Hematopoietic multipotent progenitor cell treated with erythropoietin and hydrocortisone succinate and interleukin-3 and kit ligand, for 6 days (in vitro differentiated cells): ENCODE data around the gene BOK.

Experiments used
- DNase-seq: peaks from one replicate; pipeline ENCODE4 v3.0.0-alpha.2; 2015

Gene BOK

DNA sequence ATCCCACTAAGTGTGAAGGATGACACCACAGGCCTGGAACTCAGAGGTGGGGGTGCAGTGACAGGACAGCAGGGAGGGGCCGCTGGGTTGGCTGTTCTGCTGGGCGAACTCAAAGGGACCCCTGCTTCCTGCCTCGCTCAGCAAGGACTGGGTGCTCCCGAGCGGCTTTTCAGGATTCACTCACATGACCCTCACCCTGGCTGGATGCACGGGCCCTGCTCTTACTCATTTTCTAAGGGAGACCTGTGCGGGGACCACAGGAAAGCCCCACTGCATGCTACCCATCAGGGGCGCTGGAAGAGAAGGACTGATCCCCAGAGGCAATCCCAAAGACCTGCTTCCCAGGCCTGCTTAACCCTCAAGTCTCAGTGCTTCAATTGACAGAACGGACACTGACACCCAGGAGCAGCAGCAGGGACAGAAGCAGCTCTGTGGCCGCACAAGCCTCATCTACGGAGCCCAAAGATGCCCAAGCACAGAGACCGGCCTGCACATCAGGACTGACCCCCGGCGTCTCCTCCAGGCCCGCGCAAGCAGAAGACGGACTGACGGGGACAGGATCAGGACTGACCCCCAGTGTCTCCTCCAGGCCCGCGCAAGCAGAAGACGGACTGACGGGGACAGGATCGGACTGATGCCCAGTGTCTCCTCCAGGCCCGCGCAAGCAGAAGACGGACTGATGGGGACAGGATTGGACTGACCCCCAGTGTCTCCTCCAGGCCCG, 48.8 kb downstream of the BOK start:
- DNase-seq, result no peak

DNA sequence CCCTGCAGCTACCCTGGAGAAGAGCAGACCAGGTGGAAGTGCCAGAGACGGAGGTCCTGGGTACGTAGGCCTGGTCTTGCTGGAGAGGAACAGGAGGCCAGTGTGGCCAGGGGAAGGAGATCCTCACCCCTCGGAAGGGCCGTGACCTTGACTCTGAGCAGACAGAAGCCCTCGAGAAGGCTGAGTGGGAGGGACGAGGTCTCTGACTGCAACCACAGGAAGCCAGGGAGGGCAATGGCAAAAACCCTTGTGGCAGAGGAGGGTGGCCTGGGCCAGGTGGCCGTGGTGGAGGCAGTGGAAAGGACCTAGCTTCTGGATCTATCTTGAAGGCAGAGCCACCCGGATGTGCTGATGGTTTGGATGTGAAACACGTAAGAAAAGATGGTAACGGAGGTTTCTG, 50.3 kb downstream of the BOK start:
- DNase-seq, result peak; percentile 14

DNA sequence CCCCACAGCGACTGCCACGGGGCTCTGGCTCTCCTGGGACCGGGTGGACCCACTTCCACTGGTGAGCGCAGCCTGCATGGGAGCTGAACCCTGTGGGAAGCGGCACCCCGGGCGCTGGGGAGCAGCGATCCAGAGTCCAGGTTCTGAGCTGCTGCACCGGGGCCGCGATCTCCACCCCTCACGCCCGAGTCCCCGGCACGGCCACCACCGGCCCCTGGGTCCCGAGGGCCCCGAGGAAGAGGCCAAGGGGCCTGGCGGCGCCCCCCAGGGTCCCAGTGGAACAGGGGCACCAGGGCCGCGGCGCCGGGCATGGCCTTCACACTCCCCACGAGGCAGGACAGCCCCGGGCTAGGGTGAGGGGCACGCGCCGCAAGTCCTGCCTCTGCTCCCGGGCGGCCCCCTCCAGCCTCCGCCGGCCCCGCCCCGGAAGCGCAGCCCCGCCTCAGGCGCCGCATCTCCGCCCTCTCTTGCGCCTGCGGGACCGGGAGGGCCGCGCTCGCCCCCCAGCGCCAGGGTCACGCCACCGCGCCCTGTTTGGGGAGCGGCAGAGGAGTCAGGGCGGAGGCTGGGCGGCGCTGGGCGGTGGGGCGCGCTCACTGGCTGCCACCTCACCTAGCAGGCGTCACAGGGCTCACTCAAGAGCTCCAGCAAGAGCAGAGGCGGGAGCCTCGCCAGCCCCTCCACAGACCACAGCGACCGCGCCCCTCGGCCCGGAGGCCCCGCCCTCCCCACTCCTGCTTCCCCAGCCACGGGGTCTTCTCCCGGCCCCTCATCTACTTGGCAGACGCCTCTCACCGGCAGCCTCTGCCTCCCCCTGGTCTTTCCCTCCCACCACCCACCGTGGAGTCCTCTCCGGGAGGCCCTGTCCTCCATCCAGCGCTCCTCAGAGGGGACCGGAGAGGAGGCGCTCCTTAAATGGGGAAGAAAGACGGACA, 51.6 kb downstream of the BOK start:
- peak; percentile 96 for DNase-seq

DNA sequence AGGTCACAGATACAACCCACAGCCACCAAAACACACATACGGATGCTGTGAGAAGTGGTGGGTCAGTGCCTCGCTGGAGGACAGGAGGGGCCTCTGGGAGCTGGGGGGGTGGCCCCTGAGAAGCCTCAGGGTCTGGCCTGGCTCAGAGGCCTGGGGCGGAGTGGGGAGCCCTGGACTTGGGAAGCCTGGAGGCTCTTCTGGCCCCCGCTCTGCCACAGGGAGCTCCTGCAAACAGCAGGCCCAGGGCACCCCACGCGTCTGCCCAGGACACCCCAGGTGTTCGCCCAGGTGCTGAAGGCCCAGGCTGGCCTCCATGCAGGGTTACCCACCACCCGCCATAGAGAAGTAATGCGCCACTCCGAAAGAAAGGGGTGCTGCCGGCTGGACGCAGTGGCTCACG, 52.5 kb downstream of the BOK start:
- DNase-seq, result no peak

DNA sequence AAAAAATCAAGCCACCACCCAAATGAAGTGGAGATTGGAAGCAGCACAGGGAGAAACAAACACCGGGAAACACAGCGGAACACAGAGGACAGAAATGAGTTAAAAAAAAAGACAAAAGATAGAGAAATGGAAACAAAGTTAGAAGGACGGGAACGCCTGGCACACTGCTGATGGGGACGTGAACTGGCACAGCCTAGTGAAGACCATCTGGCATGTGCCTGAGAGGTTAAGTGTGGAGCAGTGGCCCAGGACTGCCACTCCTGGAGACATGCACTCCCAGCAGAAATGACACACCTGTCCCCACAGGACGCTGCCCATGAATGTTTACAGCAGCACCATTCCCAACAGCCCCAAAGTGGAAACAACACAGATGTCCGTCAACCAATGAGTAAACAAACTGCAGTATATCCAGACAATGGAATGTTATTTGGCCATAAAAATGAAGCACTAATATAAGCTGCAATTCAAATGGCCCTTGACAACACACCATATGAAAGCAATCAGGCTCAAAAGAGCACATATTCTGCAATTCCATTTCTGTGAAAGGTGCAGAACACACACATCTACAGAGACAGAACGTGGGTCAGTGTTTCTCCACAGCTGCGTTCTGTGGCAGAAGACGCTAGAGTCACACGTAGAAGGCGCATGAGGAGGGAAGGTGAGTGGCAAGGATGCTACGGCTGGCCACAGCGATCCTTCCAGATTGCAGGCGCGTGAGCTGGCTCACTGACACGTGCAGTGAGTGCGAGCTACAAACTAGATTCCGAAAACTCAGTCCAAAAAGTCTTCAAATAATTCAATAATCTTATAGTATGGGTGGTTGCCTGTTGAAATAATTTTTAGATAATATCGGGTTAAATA, 53.8 kb downstream of the BOK start:
- no peak for DNase-seq

DNA sequence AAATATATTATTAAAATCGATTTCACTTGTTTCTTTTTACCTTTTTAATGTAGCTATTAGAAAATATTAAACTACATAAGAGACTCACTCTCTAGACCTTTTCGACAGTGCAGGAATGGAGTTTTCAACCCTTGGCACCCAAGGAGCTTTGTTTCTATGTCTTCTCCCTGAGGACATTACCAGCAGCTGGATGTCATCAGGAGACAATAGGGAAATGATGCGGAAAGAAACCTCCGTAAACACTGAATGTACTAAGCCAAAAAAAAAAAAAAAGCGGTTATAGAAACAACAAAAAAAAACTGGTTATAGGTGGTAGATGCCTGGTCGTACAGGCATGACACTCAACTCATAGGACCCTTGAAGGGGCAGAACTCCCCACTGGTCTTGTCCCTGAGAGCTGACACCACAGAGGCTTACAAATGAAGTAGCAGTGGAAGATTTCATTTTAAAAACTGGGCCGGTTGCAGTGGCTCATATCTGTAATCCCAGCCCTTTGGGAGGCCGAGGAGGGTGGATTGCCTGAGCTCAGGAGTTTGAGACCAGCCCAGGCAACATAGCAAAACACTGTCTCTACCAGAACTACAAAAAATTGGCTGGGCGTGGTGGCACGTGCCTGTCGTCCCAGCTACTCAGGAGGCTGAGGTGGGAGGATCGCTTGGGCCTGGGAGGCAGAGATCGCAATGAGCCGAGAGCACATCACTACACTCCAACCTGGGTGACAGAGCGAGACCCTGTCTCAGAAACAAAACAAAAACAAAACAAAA, 54.7 kb downstream of the BOK start:
- DNase-seq, result no peak

DNA sequence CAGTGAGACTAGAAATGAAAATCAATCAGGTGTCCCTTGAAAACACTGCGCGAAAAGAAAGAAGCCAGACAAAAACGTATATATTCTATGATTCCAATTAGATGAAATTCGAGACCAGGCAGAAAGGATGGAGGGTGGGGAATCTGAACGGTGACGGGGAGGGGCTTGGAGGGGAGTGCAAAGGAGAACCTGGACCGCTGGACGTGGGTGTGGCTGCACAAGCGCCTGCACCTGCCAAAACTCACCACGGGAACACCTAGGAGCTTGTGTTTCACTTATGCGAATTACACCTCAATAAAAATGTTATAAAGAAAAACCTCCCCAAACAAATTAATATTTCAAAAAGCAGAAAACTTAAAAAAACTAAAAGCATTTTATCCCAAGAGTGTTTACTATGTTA, 56.5 kb downstream of the BOK start:
- DNase-seq, result no peak

DNA sequence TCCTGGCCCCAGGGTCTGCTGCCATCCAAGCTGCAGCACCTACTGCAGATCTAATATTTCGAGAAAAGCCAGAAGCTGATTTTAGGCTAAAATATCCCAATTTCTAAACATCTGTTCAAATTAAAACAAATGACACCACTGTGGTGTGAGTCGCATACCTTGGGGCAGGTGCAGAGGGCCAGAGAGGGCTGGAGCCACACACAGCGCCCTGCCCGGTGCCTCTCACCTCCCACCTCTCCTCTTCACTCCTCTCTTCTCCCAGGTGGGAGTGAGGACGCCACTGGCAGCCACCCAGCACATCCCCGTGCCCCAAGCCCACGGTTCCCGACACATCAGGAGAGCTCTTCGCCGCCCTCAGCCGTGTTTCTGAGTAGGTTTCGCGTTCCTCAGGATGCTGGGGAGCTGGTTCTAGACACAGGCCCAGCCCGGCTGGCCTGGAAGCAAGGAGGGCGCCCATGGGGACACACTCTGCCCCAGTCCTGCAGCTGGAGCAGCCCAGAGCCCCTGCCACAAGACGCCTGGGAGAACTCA, 57.0 kb downstream of the BOK start:
- no peak for DNase-seq

DNA sequence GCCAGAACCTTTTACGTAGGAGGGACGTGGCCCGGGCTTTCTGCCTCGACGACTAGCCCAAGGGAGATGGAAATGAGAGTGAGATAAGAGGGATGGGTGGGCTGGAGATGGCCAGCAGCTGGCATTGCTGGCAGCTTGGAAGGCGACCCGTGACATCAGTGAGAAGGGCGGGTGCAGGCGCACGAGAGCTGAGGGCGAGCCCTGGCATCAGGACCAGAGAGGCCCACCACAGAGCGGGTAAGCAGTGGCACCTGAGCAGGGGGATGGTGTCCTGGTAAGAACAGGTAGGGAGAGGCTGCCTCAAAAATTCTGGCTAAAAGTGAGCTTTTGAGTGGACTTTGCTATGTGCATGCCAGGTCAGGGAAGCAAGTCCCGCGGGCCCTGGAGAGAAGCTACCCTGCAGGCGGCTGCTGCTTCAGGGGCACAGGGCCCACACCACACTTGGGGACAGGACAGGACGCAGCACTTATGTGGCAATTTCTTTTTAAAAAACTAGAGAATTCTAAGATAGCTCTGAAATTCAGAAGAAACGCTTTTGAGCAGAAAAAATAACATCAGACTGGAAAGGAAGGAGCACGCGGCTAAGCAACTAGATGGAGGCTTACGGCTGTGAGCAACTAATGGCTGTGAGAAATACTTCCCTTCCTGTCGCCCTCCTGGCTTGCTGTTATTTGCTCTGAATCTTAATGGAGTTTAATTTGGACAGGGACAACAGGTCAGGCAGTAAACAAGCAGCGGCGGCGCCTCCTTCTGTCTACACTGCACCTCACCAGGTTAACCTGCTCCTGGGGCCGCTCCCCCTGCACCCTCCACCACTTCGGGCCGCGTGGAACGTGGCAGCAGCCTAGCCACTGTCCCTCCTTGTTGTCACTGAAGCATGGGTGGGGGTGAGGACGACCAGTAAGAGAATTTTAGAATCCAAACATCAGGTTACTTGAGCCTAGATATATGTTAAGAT, 57.9 kb downstream of the BOK start:
- no peak for DNase-seq

DNA sequence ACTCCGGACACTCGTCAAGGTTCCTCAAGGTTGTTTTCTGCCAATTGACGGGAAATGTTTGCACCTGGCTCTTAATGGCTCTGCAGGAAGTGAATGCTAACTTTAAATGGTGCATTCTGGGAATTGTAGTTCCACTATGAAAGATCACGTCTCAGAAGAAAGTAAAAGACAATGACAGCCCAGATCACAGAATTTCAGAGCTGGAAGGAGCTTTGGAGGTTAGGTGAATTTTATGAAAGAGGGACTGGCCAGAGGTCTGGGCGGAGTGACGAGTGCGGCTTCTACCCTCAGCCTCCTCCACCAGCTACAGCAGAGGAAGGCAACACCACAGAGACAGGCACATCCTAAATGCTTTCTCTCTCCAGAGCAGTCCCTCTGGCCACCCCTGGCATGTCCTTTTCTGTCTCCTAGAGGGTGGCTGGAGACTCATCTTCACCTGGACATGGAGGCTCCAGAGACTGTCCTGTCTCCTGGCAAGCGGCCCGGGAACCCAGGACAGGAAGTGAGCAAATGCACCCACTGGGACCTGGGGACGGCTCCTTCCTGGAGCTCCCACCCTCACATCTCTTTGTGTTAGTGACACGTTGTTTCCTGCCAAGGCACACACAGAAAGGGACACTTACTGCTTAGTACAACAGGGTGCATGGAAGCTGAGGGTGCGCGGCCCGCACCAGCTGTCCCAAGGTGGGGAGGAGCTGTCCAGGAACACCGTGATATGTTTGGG, 59.0 kb downstream of the BOK start:
- DNase-seq, result peak; percentile 62

DNA sequence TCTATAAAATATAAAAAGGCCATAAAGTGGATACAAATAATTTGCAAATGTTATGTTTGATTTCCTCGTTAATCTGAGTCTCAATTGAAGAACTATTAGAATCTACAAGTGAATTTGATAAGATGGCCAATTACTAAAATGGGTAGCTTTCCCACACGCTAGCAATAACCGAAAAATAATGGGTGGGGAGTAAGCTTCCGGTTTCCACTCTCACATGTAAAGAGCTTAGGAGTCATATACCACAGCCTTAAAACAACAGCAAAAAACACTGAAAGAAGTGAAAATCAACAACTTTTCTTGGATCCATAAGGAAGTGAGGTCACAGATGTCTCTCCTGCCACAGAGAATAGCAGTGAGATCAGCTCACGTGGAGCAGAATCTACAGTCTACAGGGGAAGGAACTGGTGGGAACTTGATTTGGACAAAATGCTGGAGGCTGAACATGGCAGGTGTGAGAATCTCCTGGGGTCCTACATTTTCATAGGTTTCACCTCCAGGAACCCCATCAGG, 59.8 kb downstream of the BOK start:
- DNase-seq, result no peak

DNA sequence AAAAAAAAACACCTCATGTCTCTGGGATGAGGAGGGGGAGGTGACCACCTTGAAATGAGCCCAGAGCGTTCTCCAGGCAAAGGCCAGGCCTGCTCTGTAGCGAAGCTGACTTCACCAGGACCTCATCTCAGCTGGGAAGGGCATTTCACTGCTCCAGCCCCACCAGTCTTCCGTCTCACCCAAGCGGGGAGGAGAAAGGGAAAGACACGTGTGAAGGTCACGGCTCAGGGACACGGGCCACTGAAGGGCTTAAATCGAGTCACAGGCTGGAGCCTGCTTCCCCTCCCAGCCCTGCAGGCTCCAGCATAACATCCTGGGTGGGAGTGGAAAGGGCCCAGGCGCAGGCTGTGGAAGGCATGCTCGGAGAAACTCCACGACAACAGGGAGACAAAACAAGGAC, 60.3 kb downstream of the BOK start:
- no peak for DNase-seq

DNA sequence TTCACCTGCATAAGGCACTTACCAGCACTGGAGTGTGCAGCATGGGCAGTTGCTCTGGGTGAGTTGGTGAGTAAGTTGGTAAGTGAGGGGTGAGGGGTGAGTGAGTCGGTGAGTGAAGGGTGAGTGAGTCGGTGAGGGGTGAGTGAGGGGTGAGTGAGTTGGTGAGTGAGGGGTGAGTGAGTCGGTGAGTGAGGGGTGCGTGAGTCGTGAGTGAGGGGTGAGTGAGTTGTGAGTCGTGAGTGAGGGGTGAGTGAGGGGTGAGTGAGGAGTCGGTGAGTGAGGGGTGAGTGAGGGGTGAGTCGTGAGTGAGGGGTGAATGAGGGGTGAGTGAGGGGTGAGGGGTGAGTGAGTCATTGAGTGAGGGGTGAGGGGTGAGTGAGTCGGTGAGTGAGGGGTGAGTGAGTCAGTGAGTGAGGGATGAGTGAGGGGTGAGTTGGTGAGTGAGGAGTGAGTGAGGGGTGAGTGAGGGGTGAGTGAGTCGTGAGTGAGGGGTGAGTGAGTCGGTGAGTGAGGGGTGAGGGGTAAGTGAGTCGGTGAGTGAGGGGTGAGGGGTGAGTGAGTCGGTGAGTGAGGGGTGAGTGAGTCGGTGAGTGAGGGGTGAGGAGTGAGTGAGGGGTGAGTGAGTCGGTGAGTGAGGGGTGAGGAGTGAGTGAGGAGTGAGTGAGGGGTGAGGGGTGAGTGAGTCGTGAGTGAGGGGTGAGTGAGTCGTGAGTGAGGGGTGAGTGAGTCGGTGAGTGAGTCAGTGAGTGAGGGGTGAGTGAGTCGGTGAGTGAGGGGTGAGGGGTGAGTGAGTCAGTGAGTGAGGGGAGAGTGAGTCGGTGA, 61.3 kb downstream of the BOK start:
- no peak for DNase-seq

DNA sequence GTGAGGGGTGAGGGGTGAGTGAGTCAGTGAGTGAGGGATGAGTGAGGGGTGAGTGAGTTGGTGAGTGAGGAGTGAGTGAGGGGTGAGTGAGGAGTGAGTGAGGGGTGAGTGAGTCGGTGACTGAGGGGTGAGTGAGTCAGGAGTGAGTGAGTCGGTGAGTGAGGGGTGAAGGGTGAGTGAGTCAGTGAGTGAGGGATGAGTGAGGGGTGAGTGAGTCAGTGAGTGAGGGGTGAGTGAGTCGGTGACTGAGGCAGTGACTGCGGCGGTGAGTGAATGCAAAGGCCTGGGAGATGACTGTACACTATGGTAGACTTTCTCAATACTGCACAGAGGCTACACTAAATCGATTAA, 61.8 kb downstream of the BOK start:
- DNase-seq, result no peak
